Astrocyte (in vitro differentiated cells and primary cell): ENCODE measurements around the gene PCCA. TPM values are rescaled to one million over a fixed set of nuclear protein-coding genes. Genes with fewer than 3 reads are reported as not detected.

Experiments
- DNase-seq: peaks from one replicate; pipeline ENCODE4 v3.0.0-alpha.2; 2010; ENCODE audit warnings: low read depth
- FAIRE-seq: peaks from 2 replicates; lab custom pipeline; 2011; peaks lifted over from hg19 to GRCh38; lab: Jason Lieb, UNC
- H2AFZ ChIP-seq: 2 replicates; pipeline ENCODE4 v1.6.0; 2012; ENCODE audit warnings: low read depth, low read length, inconsistent platforms
- H3K27ac ChIP-seq: 2 replicates; pipeline ENCODE4 v1.5.1; 2011; ENCODE audit warnings: low read depth, low read length, inconsistent platforms
- H3K27me3 ChIP-seq: 2 replicates; pipeline ENCODE4 v1.6.0; 2011; ENCODE audit warnings: low read length, inconsistent platforms; ENCODE audit not compliant: insufficient read depth
- H3K36me3 ChIP-seq: 2 replicates; pipeline ENCODE4 v1.5.1; 2011; ENCODE audit warnings: low read length, inconsistent platforms; ENCODE audit not compliant: insufficient read depth
- H3K4me1 ChIP-seq: 2 replicates; pipeline ENCODE4 v1.5.1; 2011; ENCODE audit warnings: low read length, inconsistent platforms; ENCODE audit not compliant: insufficient read depth
- H3K4me2 ChIP-seq: 2 replicates; pipeline ENCODE4 v1.6.0; 2012; ENCODE audit warnings: low read length, inconsistent platforms
- H3K4me3 ChIP-seq: 2 replicates; pipeline ENCODE4 v1.5.1; 2011; ENCODE audit warnings: low read depth, mild to moderate bottlenecking, low read length, inconsistent platforms; ENCODE audit not compliant: insufficient read depth
- H3K79me2 ChIP-seq: 2 replicates; pipeline ENCODE4 v1.6.0; 2012; ENCODE audit warnings: mild to moderate bottlenecking, low read length, inconsistent platforms; ENCODE audit not compliant: insufficient read depth
- H3K9ac ChIP-seq: 2 replicates; pipeline ENCODE4 v1.6.0; 2012; ENCODE audit warnings: mild to moderate bottlenecking, low read length, inconsistent platforms
- H3K9me3 ChIP-seq: 2 replicates; pipeline ENCODE4 v1.5.1; 2012; ENCODE audit warnings: low read depth, mild to moderate bottlenecking, low read length, inconsistent platforms; ENCODE audit not compliant: insufficient read depth
- H4K20me1 ChIP-seq: 2 replicates; pipeline ENCODE4 v1.6.0; 2012; ENCODE audit warnings: low read length, inconsistent platforms; ENCODE audit not compliant: insufficient read depth
- H3K27ac Mint-ChIP-seq: one replicate; pipeline ENCODE4 v1.8.0; 2021; ENCODE audit warnings: mild to moderate bottlenecking, mixed read lengths; ENCODE audit not compliant: unreplicated experiment
- H3K27me3 Mint-ChIP-seq: one replicate; pipeline ENCODE4 v1.8.0; 2021; ENCODE audit warnings: low read depth, mixed read lengths; ENCODE audit not compliant: unreplicated experiment
- H3K36me3 Mint-ChIP-seq: one replicate; pipeline ENCODE4 v1.8.0; 2021; ENCODE audit warnings: low read depth, mixed read lengths; ENCODE audit not compliant: unreplicated experiment
- H3K4me1 Mint-ChIP-seq: one replicate; pipeline ENCODE4 v1.8.0; 2021; ENCODE audit warnings: low read depth, mixed read lengths; ENCODE audit not compliant: unreplicated experiment
- H3K4me3 Mint-ChIP-seq: one replicate; pipeline ENCODE4 v1.8.0; 2021; ENCODE audit warnings: mild to moderate bottlenecking, moderate library complexity, mixed read lengths; ENCODE audit not compliant: unreplicated experiment
- H3K9me3 Mint-ChIP-seq: one replicate; pipeline ENCODE4 v1.8.0; 2021; ENCODE audit warnings: mild to moderate bottlenecking, mixed read lengths; ENCODE audit not compliant: unreplicated experiment
- EZH2 ChIP-seq: IDR thresholded peaks from 2 replicates; pipeline ENCODE4 v1.6.1; 2012; ENCODE audit warnings: mild to moderate bottlenecking, low read length, inconsistent platforms; ENCODE audit not compliant: insufficient read depth
- total RNA-seq: library from RNA; stranded (reverse); gene quantifications from 2 replicates; pipeline ENCODE4 v1.2.1, GENCODE V29; 2021
- TF ChIP-seq, protein P1 (sequence below): IDR thresholded peaks from 2 replicates; pipeline ENCODE4 v1.5.1; 2011; ENCODE audit warnings: low read depth, mild to moderate bottlenecking, inconsistent platforms, low read length, moderate library complexity; ENCODE audit not compliant: insufficient read depth

PCCA gene
- total RNA-seq, 1 donor from 2014 or later, result 13.9 TPM

DNA sequence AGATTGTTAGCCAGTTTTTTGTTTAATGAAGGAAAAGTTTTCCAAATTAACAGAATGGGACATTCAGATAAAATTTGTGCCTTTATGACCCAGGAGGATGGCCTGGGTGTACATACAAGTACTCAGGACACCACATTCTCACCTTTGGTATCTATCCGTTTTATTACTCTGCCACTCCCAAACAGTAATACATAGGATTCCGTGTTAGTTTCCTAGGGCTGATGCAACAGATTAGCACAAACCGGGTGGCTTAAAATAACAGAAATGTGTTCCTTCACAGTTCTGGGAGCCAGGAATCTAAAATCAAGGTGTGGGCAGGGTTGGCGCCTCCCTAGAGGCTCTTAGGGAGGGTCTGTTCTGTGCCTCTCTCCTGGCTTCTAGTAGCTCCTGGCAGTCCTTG lies 369.8 kb downstream of the PCCA start:
- Histone ChIP-seq H2AFZ (no peak overlapping the region), H3K9me3 (no peaks in the 10 kb centered on the region), H3K4me2 (no peak overlapping the region), H3K9ac (no peak overlapping the region), H3K79me2 (no peaks in the 10 kb centered on the region), H3K4me3 (no peak overlapping the region), H3K27me3 (no peaks in the 10 kb centered on the region), H3K36me3 (no peaks in the 10 kb centered on the region), H3K4me1 (peaks cover 7% of the 10 kb centered on the region), H4K20me1 (no peaks in the 10 kb centered on the region), H3K27ac (no peak overlapping the region)
- DNase-seq (no peak), FAIRE-seq (no peak)
- Mint-ChIP-seq H3K36me3 (no peaks in the 10 kb centered on the region), H3K4me3 (no peak overlapping the region), H3K9me3 (peaks cover 3% of the 10 kb centered on the region), H3K27ac (no peak overlapping the region), H3K27me3 (no peaks in the 10 kb centered on the region), H3K4me1 (peaks cover 8% of the 10 kb centered on the region)
- no peak for TF ChIP-seq EZH2
- TF ChIP-seq, protein P1, sequence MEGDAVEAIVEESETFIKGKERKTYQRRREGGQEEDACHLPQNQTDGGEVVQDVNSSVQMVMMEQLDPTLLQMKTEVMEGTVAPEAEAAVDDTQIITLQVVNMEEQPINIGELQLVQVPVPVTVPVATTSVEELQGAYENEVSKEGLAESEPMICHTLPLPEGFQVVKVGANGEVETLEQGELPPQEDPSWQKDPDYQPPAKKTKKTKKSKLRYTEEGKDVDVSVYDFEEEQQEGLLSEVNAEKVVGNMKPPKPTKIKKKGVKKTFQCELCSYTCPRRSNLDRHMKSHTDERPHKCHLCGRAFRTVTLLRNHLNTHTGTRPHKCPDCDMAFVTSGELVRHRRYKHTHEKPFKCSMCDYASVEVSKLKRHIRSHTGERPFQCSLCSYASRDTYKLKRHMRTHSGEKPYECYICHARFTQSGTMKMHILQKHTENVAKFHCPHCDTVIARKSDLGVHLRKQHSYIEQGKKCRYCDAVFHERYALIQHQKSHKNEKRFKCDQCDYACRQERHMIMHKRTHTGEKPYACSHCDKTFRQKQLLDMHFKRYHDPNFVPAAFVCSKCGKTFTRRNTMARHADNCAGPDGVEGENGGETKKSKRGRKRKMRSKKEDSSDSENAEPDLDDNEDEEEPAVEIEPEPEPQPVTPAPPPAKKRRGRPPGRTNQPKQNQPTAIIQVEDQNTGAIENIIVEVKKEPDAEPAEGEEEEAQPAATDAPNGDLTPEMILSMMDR, result no peak

DNA sequence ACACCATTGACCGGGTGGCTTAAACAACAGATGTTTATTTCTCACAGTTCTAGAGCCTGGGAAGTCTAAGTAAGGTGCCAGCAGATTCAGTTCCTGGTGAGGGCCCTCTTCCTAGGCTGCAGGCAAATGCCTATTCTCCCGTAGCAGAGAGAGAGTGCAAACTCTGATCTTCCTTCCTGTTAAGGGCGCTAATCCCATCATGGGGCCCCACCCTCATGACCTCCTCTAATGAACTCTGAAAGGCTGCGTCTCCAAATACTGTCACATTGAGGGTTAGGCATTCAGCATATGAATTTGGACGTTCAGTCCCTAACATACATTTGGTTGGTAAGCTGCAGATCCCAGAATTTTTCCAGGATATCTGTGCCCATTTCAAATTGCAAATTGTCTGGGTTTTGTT lies 370.9 kb downstream of the PCCA start:
- no peak overlapping the region for H2AFZ ChIP-seq
- H3K9me3 Mint-ChIP-seq, result peaks cover 3% of the 10 kb centered on the region
- H3K9ac ChIP-seq, result no peak overlapping the region
- H3K4me1 Mint-ChIP-seq, result peaks cover 3% of the 10 kb centered on the region
- TF ChIP-seq, protein P1, result no peak
- TF ChIP-seq EZH2, result no peak
- no peak overlapping the region for H3K4me2 ChIP-seq
- no peaks in the 10 kb centered on the region for H3K9me3 ChIP-seq
- DNase-seq (no peak), FAIRE-seq (no peak)
- H3K27ac ChIP-seq, result no peak overlapping the region
- no peaks in the 10 kb centered on the region for H3K79me2 ChIP-seq
- H3K36me3 ChIP-seq, result no peaks in the 10 kb centered on the region
- no peak overlapping the region for H3K27ac Mint-ChIP-seq
- H3K4me1 ChIP-seq, result peaks cover 7% of the 10 kb centered on the region
- no peaks in the 10 kb centered on the region for H3K27me3 Mint-ChIP-seq
- no peak overlapping the region for H3K4me3 Mint-ChIP-seq
- H4K20me1 ChIP-seq, result no peaks in the 10 kb centered on the region
- no peaks in the 10 kb centered on the region for H3K36me3 Mint-ChIP-seq
- no peaks in the 10 kb centered on the region for H3K27me3 ChIP-seq
- H3K4me3 ChIP-seq, result no peak overlapping the region

DNA sequence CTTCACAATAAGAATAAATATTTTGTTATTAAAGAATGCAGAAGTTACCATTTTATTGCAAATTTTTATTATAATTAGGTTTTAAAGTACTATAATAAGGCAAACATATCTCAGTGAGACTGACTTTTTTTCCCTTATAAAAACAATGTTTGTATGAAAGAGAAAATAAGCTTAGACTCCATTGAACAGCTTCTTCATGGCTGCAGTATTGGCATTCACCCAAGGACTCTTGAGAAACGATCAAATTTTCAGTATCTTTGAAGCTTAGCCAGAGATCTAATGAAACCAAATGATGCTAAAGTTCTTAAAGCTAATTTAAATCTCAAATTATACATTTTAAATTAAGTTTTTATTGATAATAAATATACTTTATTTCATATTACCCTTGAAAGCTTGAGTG lies 371.4 kb downstream of the PCCA start:
- no peak overlapping the region for H3K4me2 ChIP-seq
- H3K27ac ChIP-seq, result no peak overlapping the region
- no peaks in the 10 kb centered on the region for H3K36me3 ChIP-seq
- Mint-ChIP-seq H3K27me3 (no peaks in the 10 kb centered on the region), H3K27ac (no peak overlapping the region), H3K9me3 (peaks cover 3% of the 10 kb centered on the region), H3K36me3 (no peaks in the 10 kb centered on the region), H3K4me3 (no peak overlapping the region), H3K4me1 (peaks cover 1% of the 10 kb centered on the region)
- no peaks in the 10 kb centered on the region for H3K79me2 ChIP-seq
- no peak overlapping the region for H2AFZ ChIP-seq
- peaks cover 2% of the 10 kb centered on the region for H3K4me1 ChIP-seq
- no peaks in the 10 kb centered on the region for H4K20me1 ChIP-seq
- DNase-seq (no peak), FAIRE-seq (no peak)
- no peak overlapping the region for H3K9ac ChIP-seq
- H3K9me3 ChIP-seq, result no peaks in the 10 kb centered on the region
- TF ChIP-seq, protein P1, result no peak
- no peak for TF ChIP-seq EZH2
- H3K27me3 ChIP-seq, result no peaks in the 10 kb centered on the region
- no peak overlapping the region for H3K4me3 ChIP-seq
